ENCODE measurements around the gene SMYD2.
"Not testable (repeated sequence)": the region's sequence is repeated elsewhere in the genome, so short reads cannot be mapped to it uniquely, and the experiment has no call there.

The SMYD2 gene

DNA sequence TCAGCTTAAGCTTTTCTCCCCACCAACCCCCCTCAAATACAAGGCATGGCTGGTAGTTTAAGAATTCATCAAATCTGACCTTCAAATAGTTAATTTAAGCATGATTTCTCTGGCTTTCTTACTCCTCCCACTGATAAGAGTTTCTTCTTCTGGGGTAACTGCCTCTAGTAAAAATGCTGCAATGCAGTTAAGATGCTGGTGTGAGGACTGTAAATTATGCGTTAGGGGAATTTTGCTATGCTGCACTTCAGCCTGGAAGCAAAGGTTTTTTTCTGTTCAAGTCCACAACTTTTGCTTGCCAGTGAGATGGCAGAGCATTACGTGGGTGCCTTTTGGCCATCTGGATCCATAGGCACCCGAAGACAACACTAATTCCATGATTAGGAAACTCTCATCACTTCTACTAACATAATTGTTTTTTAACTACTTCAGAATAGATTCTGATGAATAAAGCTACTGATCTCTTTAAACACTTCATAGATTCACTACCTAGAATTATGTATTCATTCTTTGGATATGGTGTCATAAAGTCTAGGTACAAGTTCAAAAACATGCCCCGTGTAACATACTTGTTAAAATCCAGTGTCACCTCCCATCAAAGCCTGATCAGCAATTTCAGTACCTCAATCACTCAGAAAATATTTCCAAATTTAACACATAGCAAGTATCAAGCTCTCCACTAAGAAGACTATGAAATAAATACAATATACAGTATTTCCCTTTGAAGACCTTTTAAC, 8.8 kb upstream of the SMYD2 start:
- DNase-seq (ENCODE audit: low spot score), result no peak

DNA sequence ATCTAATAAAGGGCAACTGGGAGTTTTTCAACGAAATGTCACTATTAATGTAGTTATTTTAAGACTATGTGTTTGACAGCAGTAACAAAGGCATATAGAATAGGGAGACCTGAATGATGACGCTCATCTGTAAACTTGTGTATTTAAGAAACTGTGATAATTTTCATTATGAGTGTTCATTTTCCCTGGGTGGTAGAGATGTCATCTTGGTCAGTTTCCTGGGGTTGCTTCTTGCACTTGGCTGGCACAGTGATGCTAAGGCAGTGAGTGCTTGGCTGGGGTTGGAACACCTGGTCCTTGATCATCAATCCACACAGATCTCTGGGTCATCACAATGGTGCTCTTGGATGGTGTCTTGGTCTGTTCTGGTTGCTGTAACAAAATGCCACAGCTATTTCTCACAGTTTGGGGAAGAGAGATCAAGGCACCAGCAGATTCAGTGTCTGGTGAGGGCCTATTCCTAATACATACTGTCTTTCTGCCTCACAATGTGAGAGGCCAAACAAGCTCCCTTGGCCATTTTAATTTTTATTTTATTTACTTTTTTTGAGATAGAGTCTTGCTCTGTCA, 7.9 kb upstream of the SMYD2 start:
- no peak for DNase-seq (ENCODE audit: low spot score)

GRCh38 chr1:214275700-214276099, 5.3 kb upstream of the SMYD2 start:
- DNase-seq (ENCODE audit: low spot score), result not testable (repeated sequence)

DNA sequence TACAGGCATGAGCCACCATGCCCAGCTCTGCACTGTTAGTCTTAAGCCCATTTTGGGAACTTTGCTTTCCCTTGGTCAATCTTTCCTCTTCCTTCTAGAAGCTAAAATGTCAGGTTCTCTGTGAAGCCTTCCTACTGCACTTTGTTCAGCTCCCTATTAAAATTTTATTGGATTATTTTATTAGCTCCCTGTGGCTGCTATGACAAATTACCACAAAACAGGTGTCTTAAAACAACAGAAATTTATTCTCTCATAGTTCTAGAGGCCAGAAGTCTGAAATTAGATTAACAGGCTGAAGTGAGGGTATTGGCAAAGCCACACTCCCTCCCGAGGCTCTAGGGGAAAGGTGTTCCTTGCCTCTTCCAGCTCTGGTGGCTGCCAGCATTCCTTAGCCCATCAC, 4.2 kb upstream of the SMYD2 start:
- DNase-seq (ENCODE audit: low spot score), result no peak

DNA sequence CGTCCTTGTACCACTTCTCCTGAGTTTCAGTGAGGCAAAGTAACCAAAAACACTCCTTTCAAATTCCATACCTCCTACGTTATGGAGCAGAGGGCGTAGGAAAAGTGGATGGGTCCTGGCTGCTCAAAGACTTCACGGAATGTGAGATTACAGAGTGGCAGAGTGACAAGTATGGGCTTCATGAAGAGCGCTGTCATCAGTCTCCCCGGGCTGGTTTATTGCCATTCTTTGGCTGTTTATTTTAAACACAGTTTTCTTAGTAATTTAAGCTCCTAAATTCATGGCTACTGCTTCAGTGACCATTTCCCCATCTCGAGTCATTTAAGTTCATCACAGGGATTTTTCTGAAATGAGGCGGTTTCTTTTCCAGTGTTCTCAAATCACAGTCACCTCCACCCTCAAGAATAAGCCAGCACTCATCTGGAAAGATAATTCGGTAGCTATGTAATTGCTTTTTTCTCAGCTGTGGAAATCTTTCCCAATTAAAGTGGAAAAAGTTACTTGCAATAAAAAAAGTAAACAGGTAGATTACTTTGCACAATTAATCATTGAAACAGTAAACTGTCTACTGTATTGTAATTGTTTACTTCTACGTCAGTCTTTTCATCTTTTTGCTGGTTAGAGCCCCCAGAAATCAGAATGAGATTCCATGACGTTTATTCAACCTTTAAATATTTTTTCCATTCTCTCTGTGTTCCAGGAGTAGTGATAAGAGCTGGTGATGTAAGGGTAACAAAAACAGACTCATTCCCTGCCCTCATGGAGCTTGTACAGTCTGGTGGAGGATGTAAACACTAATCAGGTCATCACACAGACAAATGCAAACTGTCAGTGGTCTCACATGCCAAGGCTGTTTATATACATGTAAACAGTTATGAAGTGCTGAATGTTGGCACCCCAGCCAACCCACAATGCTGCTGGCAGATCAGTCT, 3.0 kb upstream of the SMYD2 start:
- no peak for DNase-seq (ENCODE audit: low spot score)

DNA sequence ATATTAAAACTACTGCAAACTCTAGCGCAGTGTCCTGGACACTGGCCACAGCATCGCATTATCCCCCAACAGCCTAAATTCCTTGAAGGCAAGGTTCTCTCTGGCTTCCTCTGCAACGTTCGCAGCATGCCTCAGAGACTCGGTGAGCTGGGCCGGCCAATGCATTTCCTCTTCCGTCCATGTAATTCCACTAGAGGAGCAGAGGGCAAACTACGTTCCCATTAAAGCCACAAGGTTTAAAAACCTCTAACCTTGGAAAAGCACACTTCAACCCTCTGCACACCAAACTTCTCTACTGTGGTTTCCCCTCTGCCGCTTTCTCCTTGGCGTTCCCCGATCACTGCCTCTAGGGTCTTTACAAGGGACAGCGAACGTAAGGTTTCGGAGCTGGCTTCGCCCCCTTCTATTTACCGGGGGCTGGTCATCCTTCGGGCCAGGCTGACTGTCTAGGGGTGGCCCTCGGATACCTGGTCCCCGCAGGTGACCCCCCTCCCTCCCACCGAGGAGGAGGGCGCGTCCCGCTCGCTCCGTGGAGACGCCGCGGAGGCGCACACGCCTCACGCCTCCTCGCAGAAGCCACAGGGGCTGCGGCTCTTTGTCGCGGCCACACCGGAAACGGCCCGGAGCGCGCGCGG, 456 bp upstream of the SMYD2 start:
- DNase-seq (ENCODE audit: low spot score), result peak; percentile 52

DNA sequence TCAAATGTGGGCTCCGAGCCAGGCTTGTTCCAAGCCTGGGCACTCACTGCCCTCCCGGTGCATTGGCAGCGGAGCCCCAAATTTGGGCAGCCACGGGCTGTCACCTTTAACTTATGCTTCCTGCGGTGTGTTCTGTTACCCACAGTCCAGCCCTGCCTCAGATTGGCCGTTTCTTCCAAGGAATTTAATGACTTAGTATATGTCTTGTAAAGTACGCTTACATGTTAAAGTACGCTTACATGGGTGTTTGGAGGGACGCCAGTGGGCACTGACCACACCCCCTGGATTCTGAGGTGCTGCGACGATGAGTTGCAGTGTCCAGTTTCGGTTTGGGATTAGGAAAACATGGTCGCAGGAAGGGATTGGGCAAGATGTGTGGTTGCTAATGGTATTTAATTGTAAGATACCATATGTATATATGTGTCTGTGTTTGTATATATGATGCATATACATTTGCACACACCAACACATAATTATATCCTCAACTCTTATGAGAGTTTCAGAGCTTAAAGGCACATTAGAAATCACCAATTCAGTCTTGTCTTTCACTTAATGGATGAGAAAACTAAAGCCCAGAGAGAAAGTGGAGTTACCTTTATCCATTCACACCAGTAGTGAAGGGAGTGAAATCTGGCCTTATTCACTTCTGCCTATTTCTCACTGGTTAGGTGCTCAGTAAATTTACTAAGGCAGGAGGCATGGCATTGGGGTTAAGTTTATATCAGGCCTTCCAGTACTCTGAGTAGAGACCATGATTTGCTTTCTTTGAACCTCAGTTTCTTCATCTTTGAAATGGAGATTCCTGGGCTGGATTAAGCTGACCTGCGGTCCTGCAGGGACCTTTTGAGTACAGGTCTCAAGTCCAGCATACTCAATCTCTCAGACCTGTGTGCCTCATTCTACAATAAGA, 1.0 kb downstream of the SMYD2 start:
- DNase-seq (ENCODE audit: low spot score), result no peak

- DNase-seq (ENCODE audit: low spot score), result no peak
Observed at GRCh38 chr1:214282630-214283242, 1.8 kb downstream of the SMYD2 start.

GRCh38 chr1:214285610-214286440, 4.9 kb downstream of the SMYD2 start:
- DNase-seq (ENCODE audit: low spot score), result no peak

GRCh38 chr1:214287884-214288283, 6.9 kb downstream of the SMYD2 start:
- DNase-seq (ENCODE audit: low spot score), result no peak

- DNase-seq (ENCODE audit: low spot score), result no peak
Observed at GRCh38 chr1:214289574-214290272, 8.8 kb downstream of the SMYD2 start.

- no peak for DNase-seq (ENCODE audit: low spot score)
Observed at GRCh38 chr1:214290424-214291037, 9.6 kb downstream of the SMYD2 start.

GRCh38 chr1:214292322-214292721, 11.4 kb downstream of the SMYD2 start:
- DNase-seq (ENCODE audit: low spot score), result no peak

DNA sequence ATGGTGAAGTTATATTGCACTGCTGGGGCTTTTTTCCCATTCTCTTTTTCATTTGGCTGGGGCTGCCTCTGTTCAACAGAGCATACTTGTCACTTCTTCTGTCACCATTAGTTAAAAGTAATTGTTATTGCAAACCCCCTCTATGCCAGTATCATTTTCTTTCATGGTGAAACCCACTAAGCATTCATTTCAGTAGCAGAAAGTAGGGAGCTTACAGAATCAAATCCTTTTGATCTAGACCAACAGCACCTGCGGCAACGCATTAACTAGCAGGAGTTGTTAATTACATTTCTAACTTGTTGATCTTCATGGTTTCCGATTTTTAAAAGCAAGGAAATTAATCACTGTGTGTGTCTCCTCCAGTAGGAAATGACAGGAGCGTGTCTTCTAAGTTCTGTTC, 15.0 kb downstream of the SMYD2 start:
- DNase-seq (ENCODE audit: low spot score), result no peak

DNA sequence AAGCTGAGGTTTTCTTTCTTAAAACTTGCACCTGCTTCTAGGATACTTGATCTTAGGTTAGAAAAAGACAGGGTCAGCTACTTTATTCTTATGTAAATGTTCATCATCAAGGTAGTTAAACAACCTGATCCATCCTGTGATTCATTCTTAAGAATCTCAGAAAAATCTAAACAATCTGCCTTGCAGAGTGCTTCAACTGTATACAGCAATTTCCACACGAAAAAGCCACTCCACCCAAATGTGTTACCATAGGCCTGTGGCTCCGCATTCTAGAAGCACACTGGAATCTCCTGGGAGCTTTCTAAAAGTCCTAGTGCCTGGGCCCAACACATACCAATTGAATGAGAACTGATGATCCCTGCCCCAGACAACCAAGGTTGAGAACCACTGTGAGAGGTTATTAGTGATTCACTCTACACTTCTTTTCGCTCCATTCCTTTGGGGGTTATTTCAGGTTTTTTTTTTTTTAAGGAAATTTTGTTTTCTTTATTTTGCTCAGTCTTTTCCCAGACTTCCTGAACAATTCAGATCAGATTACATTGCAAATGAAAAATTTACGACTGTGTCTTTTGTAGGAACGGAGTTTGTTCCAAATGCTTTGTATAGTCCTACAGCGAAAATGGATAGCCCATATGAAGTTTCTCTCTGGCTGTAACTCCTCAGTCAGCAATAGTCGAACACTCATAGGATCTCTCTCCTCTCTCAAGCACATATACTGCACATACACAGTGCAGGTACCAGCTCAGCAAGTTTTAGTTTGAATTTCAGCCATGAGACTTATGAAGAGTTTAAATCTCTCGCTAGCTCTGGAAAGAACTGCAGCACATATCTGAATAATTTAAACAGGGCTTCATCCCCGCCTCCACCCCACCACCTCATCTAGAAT, 16.1 kb downstream of the SMYD2 start:
- DNase-seq (ENCODE audit: low spot score), result no peak

DNA sequence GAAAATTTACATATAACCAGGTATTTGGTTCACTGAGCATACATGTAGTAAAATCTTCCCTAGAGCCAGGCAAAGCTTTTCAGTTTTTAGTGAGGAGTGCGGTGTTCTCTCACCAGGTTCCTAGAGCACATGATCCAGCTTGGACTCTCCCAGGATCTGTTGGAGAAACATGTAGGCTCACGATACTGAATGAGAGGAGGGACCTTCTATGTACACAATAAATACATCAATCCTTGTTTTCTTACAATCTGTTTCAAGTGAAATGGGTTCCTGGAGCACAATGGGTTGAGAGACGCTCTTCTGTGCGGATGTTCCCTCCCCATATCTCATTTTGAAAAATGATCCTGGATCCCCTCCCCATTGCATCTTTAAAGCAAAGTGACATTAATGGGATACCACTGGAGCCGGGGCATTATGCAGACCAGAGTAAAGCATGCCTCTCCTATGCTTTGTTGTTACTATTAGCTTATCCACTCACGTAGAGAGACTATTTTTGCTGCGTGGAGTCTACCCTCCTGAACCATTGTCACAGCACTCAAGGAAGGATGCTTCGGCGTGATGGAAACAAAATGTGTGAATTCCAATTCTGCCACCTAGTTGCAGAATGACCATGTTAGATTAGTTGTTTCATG, 19.3 kb downstream of the SMYD2 start:
- DNase-seq (ENCODE audit: low spot score), result no peak

GRCh38 chr1:214301526-214301925, 20.6 kb downstream of the SMYD2 start:
- no peak for DNase-seq (ENCODE audit: low spot score)
